Measurements from ENCODE around the gene STRN.
"Not testable (repeated sequence)": the region's sequence is repeated elsewhere in the genome, so short reads cannot be mapped to it uniquely, and the experiment has no call there.

Gene STRN

GRCh38 chr2:36963106-36963505 lies 3.2 kb downstream of the STRN start:
- DNase-seq (ENCODE audit: low read depth in 2 of 2): no peak

DNA sequence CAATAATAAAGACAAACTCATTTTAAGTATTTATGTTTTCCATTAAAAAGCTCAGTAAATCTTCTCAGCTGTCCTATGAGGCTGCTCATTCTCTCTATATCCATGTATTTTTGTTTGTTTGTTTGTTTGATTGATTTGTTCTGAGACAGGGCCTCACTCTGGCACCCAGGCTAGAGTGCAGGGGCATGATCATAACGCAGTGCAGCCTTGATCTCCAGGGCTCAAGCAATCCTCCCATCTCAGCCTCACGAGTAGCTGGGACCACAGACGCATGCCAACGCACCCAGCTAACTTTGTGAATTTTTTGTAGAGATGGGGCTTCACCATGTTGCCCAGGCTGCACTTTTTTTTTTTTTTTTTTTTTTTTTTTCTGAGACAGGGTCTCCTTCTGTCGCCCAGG lies 5.6 kb downstream of the STRN start:
- no peak for DNase-seq (ENCODE audit: low read depth in 2 of 2)

- no peak for DNase-seq (ENCODE audit: low read depth in 2 of 2)
Measured at GRCh38 chr2:36960005-36960675, 6.2 kb downstream of the STRN start.

- no peak for DNase-seq (ENCODE audit: low read depth in 2 of 2)
Measured at GRCh38 chr2:36954977-36955607, 11.2 kb downstream of the STRN start.

DNA sequence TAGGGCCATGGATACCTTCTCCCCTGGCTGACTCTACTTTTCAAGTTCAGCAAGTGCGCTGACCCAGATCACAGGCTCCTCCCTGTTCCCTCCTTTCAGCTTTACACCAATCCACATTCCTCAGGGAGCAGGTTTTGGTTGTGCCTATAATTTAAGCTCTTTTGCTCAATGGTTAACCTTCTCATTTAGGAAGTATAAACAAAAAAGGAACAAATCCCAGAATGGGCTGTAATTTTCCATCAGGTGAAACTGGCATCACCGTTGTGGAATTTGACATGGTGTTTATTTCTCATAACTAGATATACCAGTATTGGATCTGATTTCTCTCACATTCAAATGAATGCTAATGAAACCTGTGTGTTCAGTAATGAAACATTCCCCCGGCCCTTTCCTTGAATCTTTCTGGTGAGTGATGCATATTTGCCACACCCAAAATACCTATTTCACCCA lies 13.6 kb downstream of the STRN start:
- DNase-seq (ENCODE audit: low read depth in 2 of 2): no peak

DNA sequence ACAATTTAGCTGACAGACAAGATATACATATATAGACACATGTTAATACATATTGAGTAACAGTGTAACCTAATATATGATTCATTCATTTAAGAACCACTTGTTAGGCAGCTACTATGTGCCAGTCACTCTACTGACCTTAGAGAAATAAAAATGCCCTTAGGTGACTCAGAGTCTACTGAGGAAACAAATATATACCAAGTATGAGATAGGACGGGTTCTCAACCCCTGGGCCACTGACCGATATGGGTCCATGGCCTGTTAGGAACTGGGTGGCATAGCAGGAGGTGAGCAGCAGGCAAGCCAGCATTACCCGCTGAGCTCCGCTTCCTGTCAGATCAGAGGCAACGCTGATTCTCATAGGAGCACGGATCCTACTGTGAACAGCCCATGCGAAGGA lies 14.8 kb downstream of the STRN start:
- no peak for DNase-seq (ENCODE audit: low read depth in 2 of 2)

GRCh38 chr2:36951027-36951518 lies 15.3 kb downstream of the STRN start:
- DNase-seq (ENCODE audit: low read depth in 2 of 2): no peak

- DNase-seq (ENCODE audit: low read depth in 2 of 2): no peak
Measured at GRCh38 chr2:36949845-36950244, 16.5 kb downstream of the STRN start.

GRCh38 chr2:36945240-36945639 lies 21.1 kb downstream of the STRN start:
- DNase-seq (ENCODE audit: low read depth in 2 of 2): not testable (repeated sequence)

DNA sequence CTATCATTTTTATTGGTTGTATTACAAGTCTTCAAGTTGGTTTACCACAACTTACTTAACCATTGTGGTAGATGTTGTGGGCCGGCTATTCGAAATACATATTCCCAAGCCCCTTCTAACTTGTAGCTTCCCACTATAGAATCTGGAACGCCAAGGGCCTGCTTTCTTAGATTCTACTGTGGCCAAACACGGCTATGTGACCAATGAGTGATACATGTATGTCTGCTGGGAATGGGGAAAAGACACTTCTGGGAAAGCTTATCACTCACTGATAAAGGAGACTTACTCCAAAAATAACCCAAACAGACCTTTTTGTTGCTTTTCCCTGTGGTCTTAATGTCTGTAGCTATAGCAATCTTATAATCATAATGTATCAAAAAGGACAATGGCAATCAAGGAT lies 24.5 kb downstream of the STRN start:
- no peak for DNase-seq (ENCODE audit: low read depth in 2 of 2)

GRCh38 chr2:36936526-36936925 lies 29.8 kb downstream of the STRN start:
- not testable (repeated sequence) for DNase-seq (ENCODE audit: low read depth in 2 of 2)

- DNase-seq (ENCODE audit: low read depth in 2 of 2): not testable (repeated sequence)
Measured at GRCh38 chr2:36931688-36932087, 34.6 kb downstream of the STRN start.

GRCh38 chr2:36930787-36931410 lies 35.4 kb downstream of the STRN start:
- DNase-seq (ENCODE audit: low read depth in 2 of 2): not testable (repeated sequence)

GRCh38 chr2:36926175-36927132 lies 39.9 kb downstream of the STRN start:
- not testable (repeated sequence) for DNase-seq (ENCODE audit: low read depth in 2 of 2)

DNA sequence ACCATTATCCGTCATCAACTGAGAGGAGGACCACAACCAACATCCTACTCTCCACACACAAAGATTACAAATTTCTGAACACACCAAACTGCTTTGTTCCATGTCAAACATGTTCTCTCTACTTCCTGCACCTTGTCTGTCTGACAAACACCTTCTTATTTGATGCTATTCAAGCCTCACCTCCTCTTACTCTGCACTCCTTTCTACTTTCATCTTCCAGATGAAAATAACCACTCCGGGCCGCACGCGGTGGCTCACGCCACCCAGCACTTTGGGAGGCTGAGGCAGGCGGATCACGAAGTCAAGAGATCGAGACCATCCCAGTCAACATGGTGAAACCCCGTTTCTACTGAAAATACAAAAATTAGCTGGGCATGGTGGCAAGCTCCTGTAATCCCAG lies 43.7 kb downstream of the STRN start:
- not testable (repeated sequence) for DNase-seq (ENCODE audit: low read depth in 2 of 2)

DNA sequence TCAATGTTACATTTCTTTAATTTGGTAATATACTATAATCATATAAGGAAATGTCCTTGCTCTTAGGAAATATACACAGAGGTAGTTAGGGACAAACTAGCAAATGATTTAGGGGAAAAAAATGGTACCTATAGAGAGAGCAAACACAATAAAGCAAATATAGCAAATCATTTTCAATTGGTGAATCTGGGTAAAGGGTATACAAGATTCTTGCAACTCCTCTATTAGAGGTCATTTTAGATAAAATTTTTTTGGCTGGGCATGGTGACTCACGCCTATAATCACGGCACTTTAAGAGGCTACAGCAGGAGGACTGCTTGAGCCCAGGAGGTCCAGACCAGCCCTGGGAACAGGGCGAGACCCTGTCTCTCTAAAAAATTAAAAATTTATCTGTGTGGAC lies 44.4 kb downstream of the STRN start:
- DNase-seq (ENCODE audit: low read depth in 2 of 2): no peak

GRCh38 chr2:36919041-36919837 lies 47.1 kb downstream of the STRN start:
- DNase-seq (ENCODE audit: low read depth in 2 of 2): no peak

DNA sequence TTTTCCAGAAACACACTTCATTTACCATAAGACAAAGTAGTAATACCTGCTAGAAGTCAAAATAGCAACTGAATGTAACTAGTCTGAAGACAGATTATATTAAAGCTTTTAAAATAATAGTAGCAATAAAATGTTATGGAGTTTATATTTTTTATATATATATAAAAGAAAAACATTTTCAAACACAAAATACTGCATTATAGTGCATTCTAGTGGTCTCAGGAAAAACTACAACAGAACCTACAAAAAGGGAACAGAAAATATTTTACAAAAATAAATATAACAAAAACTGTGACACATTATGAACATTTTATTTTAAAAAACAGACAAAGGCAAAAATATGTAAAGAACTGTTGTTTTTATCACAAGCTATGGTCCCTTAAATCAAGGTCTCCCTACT lies 48.0 kb downstream of the STRN start:
- DNase-seq (ENCODE audit: low read depth in 2 of 2): no peak

- no peak for DNase-seq (ENCODE audit: low read depth in 2 of 2)
Measured at GRCh38 chr2:36915627-36916026, 50.7 kb downstream of the STRN start.

GRCh38 chr2:36912695-36913094 lies 53.6 kb downstream of the STRN start:
- no peak for DNase-seq (ENCODE audit: low read depth in 2 of 2)

GRCh38 chr2:36911012-36911411 lies 55.3 kb downstream of the STRN start:
- DNase-seq (ENCODE audit: low read depth in 2 of 2): no peak
